ENCODE data around the gene LILRA2.
"Not testable (repeated sequence)": the region's sequence is repeated elsewhere in the genome, so short reads cannot be mapped to it uniquely, and the experiment has no call there.

LILRA2 gene

DNA sequence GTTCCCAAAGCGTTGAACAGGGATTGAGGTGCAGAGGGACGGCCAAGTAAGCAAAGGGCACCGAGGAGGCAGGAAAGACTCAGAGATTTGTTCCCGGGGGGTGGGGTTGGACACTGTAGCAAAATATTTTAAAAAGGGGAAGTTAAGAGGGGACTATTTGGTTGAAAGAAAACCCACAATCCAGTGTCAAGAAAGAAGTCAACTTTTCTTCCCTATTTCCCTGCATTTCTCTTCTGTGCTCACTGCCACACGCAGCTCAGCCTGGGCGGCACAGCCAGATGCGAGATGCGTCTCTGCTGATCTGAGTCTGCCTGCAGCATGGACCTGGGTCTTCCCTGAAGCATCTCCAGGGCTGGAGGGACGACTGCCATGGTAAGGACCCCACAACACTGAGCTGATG, 56.7 kb downstream of the LILRA2 start, which contains the start of gene LILRB1:
Gene LILRB1 (plus strand): TSS at position 223 of the 400 bp plus-strand sequence. CDS start 590 bp downstream, outside the sequence.
- H3K27ac ChIP-seq (replicated peaks); H3K27me3 ChIP-seq (ENCODE audit: insufficient read depth, poor library complexity, severe bottlenecking): not testable (repeated sequence)
- peak in 1 of 2 experiments; percentile 65 for DNase-seq (ENCODE audit: low read depth in 1 of 2, low spot score in 1 of 2)
- peak; percentile 8; the same call in 1 of the 2 replicates for TF ChIP-seq SPI1 (IDR thresholded peaks at IDR 0.05; ENCODE audit: borderline replicate concordance, low read depth)
- peak within 1 kb of the TSS; percentile 44 for H3K4me3 ChIP-seq (replicated peaks; ENCODE audit: insufficient read depth, low read length)

DNA sequence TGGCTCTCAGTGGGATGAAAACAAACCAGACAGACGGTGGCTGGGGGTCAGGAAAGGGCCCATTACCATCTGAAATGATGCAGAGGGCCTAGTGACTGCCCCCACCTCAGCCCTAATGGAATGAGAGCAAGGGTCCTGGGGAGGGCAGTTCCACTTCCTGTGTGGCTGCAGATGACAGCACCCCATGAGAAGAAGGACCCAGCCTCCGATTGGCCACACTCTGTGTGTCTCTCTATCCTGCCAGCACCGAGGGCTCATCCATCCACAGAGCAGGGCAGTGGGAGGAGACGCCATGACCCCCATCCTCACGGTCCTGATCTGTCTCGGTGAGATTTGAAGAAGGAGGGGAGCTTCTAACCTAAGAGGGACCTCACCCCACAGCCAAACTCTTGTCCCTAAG, 57.2 kb downstream of the LILRA2 start:
- TF ChIP-seq SPI1 (IDR thresholded peaks at IDR 0.05; ENCODE audit: borderline replicate concordance, low read depth) (no peak), POLR2AphosphoS5 (IDR thresholded peaks at IDR 0.05; ENCODE audit: low read depth) (no peak), GABPA (IDR thresholded peaks at IDR 0.05; ENCODE audit: low read depth) (no peak)
- TF ChIP-seq, protein P1, sequence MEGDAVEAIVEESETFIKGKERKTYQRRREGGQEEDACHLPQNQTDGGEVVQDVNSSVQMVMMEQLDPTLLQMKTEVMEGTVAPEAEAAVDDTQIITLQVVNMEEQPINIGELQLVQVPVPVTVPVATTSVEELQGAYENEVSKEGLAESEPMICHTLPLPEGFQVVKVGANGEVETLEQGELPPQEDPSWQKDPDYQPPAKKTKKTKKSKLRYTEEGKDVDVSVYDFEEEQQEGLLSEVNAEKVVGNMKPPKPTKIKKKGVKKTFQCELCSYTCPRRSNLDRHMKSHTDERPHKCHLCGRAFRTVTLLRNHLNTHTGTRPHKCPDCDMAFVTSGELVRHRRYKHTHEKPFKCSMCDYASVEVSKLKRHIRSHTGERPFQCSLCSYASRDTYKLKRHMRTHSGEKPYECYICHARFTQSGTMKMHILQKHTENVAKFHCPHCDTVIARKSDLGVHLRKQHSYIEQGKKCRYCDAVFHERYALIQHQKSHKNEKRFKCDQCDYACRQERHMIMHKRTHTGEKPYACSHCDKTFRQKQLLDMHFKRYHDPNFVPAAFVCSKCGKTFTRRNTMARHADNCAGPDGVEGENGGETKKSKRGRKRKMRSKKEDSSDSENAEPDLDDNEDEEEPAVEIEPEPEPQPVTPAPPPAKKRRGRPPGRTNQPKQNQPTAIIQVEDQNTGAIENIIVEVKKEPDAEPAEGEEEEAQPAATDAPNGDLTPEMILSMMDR (IDR thresholded peaks at IDR 0.05; ENCODE audit: insufficient read depth, low read length): no peak
- TF ChIP-seq, protein P2, sequence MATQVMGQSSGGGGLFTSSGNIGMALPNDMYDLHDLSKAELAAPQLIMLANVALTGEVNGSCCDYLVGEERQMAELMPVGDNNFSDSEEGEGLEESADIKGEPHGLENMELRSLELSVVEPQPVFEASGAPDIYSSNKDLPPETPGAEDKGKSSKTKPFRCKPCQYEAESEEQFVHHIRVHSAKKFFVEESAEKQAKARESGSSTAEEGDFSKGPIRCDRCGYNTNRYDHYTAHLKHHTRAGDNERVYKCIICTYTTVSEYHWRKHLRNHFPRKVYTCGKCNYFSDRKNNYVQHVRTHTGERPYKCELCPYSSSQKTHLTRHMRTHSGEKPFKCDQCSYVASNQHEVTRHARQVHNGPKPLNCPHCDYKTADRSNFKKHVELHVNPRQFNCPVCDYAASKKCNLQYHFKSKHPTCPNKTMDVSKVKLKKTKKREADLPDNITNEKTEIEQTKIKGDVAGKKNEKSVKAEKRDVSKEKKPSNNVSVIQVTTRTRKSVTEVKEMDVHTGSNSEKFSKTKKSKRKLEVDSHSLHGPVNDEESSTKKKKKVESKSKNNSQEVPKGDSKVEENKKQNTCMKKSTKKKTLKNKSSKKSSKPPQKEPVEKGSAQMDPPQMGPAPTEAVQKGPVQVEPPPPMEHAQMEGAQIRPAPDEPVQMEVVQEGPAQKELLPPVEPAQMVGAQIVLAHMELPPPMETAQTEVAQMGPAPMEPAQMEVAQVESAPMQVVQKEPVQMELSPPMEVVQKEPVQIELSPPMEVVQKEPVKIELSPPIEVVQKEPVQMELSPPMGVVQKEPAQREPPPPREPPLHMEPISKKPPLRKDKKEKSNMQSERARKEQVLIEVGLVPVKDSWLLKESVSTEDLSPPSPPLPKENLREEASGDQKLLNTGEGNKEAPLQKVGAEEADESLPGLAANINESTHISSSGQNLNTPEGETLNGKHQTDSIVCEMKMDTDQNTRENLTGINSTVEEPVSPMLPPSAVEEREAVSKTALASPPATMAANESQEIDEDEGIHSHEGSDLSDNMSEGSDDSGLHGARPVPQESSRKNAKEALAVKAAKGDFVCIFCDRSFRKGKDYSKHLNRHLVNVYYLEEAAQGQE (IDR thresholded peaks at IDR 0.05; ENCODE audit: insufficient replicate concordance, low read depth): no peak
- H3K27ac ChIP-seq (replicated peaks): no peak overlapping the region
- DNase-seq (ENCODE audit: low read depth in 1 of 2, low spot score in 1 of 2): no peak
- no peaks in the 10 kb centered on the region for H3K27me3 ChIP-seq (ENCODE audit: insufficient read depth, poor library complexity, severe bottlenecking)
- peak overlapping the region; percentile 44 for H3K4me3 ChIP-seq (replicated peaks; ENCODE audit: insufficient read depth, low read length)

DNA sequence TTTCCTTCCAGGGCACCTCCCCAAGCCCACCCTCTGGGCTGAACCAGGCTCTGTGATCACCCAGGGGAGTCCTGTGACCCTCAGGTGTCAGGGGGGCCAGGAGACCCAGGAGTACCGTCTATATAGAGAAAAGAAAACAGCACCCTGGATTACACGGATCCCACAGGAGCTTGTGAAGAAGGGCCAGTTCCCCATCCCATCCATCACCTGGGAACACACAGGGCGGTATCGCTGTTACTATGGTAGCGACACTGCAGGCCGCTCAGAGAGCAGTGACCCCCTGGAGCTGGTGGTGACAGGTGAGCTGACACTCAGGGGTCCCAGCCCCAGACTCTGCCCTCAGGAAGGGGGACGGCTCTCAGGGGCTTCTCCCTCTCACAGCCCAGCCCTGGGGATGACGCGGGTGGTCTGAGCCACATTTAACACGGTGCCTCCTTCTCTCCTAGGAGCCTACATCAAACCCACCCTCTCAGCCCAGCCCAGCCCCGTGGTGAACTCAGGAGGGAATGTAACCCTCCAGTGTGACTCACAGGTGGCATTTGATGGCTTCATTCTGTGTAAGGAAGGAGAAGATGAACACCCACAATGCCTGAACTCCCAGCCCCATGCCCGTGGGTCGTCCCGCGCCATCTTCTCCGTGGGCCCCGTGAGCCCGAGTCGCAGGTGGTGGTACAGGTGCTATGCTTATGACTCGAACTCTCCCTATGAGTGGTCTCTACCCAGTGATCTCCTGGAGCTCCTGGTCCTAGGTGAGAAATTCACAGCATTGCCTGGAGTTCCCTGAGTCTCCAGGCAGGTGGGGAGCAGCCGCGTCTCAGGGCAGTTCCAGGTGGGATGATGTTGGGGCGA, 58.1 kb downstream of the LILRA2 start:
- H3K4me3 ChIP-seq (replicated peaks; ENCODE audit: insufficient read depth, low read length); H3K27me3 ChIP-seq (ENCODE audit: insufficient read depth, poor library complexity, severe bottlenecking); H3K27ac ChIP-seq (replicated peaks); DNase-seq (ENCODE audit: low read depth in 1 of 2, low spot score in 1 of 2): not testable (repeated sequence)

DNA sequence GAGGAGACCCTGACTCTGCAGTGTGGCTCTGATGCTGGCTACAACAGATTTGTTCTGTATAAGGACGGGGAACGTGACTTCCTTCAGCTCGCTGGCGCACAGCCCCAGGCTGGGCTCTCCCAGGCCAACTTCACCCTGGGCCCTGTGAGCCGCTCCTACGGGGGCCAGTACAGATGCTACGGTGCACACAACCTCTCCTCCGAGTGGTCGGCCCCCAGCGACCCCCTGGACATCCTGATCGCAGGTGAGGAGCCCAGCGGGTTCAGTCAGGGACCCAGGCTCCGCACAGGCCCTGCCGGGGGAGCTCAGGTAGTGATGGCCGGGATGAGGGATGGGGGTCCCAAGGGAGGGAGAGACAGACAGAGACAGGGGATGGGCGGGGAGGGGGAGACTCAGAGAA, 58.9 kb downstream of the LILRA2 start:
- not testable (repeated sequence) for H3K4me3 ChIP-seq (replicated peaks; ENCODE audit: insufficient read depth, low read length); H3K27me3 ChIP-seq (ENCODE audit: insufficient read depth, poor library complexity, severe bottlenecking); DNase-seq (ENCODE audit: low read depth in 1 of 2, low spot score in 1 of 2); H3K27ac ChIP-seq (replicated peaks)

DNA sequence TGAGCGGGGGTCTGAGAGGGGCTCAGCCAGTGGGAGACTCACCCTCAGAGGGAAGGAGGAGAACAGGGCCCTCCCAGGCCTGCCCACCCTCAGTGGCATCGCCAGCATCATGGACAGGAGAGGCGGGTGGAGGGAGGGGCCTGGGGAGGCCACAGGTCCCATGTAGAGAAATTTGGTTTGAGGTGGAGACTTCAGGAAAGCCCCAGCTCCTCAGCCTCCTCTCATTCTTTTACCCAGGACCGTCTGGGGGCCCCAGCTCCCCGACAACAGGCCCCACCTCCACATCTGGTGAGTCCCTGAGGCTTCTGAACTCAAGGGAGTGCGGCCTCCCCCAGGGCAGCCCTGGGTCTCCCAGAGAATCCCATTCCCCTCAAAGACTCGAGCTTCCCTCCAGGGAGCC, 59.8 kb downstream of the LILRA2 start:
- Histone ChIP-seq H3K4me3 (replicated peaks; ENCODE audit: insufficient read depth, low read length) (no peak overlapping the region), H3K27me3 (ENCODE audit: insufficient read depth, poor library complexity, severe bottlenecking) (no peaks in the 10 kb centered on the region), H3K27ac (replicated peaks) (no peak overlapping the region)
- DNase-seq (ENCODE audit: low read depth in 1 of 2, low spot score in 1 of 2): no peak
- TF ChIP-seq, protein P1 (IDR thresholded peaks at IDR 0.05; ENCODE audit: insufficient read depth, low read length): no peak
- TF ChIP-seq POLR2AphosphoS5 (IDR thresholded peaks at IDR 0.05; ENCODE audit: low read depth) (no peak), SPI1 (IDR thresholded peaks at IDR 0.05; ENCODE audit: borderline replicate concordance, low read depth) (no peak), GABPA (IDR thresholded peaks at IDR 0.05; ENCODE audit: low read depth) (no peak)
- TF ChIP-seq, protein P2 (IDR thresholded peaks at IDR 0.05; ENCODE audit: insufficient replicate concordance, low read depth): no peak

DNA sequence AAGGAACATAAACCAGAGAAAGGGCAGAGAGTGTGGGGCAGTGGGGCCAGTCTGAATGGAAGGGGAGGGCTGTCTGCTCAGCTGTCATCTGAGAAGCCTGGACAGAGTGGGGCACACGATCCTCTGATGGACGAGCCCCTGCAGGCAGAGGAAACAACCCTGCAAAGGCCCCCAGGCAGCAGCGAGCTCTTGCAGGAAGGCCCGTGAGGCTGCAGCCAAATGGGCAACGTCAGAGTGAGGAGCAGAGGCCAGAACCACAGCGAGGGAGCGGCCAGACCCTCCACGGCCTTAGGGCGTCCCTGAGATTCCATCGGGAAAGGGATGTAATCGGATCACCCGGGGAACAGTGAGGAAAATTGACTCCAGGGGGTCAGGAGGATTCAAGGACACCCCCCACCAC, 62.5 kb downstream of the LILRA2 start:
- H3K4me3 ChIP-seq (replicated peaks; ENCODE audit: insufficient read depth, low read length); DNase-seq (ENCODE audit: low read depth in 1 of 2, low spot score in 1 of 2); H3K27ac ChIP-seq (replicated peaks); H3K27me3 ChIP-seq (ENCODE audit: insufficient read depth, poor library complexity, severe bottlenecking): not testable (repeated sequence)
